ENCODE measurements around the gene ASTN2. TPM values are rescaled to one million over a fixed set of nuclear protein-coding genes. Genes with fewer than 3 reads are reported as not detected.

Gene ASTN2
- total and polyA plus RNA-seq, 10 of the 15 experiments (the other 5 are each of a cell fraction or from before 2014, with no cell fraction given), result 1.4 to 15.7 (median 7.0) TPM

DNA sequence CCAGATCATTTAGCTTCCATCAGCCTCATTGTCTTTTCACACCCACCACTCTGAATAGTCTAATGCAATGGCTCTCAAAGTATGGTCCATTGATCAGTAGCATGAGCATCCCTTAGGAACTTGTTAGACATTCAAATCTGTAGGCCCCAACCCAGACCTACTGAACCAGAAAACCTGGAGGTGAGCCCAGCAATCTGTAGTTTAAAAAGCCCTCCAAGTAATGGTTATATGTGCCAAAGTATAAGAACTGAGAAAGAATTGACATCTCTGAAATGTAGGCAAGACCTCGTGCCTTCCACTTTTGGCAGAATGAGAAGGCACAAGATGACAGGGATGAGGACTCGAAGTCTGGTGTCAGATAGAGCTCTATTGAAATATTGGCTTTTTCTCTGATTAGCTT lies 460.1 kb downstream of the ASTN2 start (continued):
- TF ChIP-seq, protein P1, sequence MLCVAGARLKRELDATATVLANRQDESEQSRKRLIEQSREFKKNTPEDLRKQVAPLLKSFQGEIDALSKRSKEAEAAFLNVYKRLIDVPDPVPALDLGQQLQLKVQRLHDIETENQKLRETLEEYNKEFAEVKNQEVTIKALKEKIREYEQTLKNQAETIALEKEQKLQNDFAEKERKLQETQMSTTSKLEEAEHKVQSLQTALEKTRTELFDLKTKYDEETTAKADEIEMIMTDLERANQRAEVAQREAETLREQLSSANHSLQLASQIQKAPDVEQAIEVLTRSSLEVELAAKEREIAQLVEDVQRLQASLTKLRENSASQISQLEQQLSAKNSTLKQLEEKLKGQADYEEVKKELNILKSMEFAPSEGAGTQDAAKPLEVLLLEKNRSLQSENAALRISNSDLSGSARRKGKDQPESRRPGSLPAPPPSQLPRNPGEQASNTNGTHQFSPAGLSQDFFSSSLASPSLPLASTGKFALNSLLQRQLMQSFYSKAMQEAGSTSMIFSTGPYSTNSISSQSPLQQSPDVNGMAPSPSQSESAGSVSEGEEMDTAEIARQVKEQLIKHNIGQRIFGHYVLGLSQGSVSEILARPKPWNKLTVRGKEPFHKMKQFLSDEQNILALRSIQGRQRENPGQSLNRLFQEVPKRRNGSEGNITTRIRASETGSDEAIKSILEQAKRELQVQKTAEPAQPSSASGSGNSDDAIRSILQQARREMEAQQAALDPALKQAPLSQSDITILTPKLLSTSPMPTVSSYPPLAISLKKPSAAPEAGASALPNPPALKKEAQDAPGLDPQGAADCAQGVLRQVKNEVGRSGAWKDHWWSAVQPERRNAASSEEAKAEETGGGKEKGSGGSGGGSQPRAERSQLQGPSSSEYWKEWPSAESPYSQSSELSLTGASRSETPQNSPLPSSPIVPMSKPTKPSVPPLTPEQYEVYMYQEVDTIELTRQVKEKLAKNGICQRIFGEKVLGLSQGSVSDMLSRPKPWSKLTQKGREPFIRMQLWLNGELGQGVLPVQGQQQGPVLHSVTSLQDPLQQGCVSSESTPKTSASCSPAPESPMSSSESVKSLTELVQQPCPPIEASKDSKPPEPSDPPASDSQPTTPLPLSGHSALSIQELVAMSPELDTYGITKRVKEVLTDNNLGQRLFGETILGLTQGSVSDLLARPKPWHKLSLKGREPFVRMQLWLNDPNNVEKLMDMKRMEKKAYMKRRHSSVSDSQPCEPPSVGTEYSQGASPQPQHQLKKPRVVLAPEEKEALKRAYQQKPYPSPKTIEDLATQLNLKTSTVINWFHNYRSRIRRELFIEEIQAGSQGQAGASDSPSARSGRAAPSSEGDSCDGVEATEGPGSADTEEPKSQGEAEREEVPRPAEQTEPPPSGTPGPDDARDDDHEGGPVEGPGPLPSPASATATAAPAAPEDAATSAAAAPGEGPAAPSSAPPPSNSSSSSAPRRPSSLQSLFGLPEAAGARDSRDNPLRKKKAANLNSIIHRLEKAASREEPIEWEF (IDR thresholded peaks at IDR 0.05; ENCODE audit: insufficient replicate concordance, low read depth, low read length), result no peak
- TF ChIP-seq BCL11A (IDR thresholded peaks at IDR 0.05; ENCODE audit: low read depth, low read length), result no peak
- no peak for TF ChIP-seq FOXM1 (IDR thresholded peaks at IDR 0.05; ENCODE audit: low read depth, low read length)
- TF ChIP-seq NR2C1 (IDR thresholded peaks at IDR 0.05), result no peak
- TF ChIP-seq, protein P2, sequence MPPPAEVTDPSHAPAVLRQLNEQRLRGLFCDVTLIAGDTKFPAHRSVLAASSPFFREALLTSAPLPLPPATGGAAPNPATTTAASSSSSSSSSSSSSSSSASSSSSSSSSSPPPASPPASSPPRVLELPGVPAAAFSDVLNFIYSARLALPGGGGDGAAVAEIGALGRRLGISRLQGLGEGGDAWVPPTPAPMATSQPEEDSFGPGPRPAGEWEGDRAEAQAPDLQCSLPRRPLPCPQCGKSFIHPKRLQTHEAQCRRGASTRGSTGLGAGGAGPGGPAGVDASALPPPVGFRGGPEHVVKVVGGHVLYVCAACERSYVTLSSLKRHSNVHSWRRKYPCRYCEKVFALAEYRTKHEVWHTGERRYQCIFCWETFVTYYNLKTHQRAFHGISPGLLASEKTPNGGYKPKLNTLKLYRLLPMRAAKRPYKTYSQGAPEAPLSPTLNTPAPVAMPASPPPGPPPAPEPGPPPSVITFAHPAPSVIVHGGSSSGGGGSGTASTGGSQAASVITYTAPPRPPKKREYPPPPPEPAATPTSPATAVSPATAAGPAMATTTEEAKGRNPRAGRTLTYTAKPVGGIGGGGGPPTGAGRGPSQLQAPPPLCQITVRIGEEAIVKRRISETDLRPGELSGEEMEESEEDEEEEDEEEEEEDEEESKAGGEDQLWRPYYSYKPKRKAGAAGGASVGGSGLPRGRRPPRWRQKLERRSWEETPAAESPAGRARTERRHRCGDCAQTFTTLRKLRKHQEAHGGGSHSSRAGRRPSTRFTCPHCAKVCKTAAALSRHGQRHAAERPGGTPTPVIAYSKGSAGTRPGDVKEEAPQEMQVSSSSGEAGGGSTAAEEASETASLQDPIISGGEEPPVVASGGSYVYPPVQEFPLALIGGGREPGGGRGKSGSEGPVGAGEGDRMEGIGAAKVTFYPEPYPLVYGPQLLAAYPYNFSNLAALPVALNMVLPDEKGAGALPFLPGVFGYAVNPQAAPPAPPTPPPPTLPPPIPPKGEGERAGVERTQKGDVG (CRISPR knock-in tag; IDR thresholded peaks at IDR 0.05), result no peak
- TF ChIP-seq RBBP5 (conservative IDR thresholded peaks at IDR 0.05), result no peak
